Muscle layer of duodenum (tissue), 2 donors: ENCODE measurements around the gene EPHA2.

Source experiments
- H3K27ac ChIP-seq: one replicate; pipeline ENCODE4 v1.7.0; 2013; ENCODE audit warnings: mild to moderate bottlenecking, low read length
- H3K27me3 ChIP-seq: one replicate; pipeline ENCODE4 v1.7.0; 2013; ENCODE audit warnings: low read depth, mild to moderate bottlenecking, control low read depth, low read length
- H3K36me3 ChIP-seq, 2 donors: one replicate each; pipeline ENCODE4 v1.7.0; 2013; ENCODE audit warnings: low read length in 2 of 2, control low read depth in 1 of 2, mild to moderate bottlenecking in 1 of 2; ENCODE audit not compliant: insufficient read depth in 2 of 2, control insufficient read depth in 1 of 2
- H3K4me1 ChIP-seq, 2 donors: one replicate each; pipeline ENCODE4 v1.7.0; 2013; ENCODE audit warnings: low read length in 2 of 2, mild to moderate bottlenecking in 2 of 2, control low read depth in 1 of 2, moderate library complexity in 1 of 2; ENCODE audit not compliant: insufficient read depth in 2 of 2, control insufficient read depth in 1 of 2
- H3K4me3 ChIP-seq, 2 donors: one replicate each; pipeline ENCODE4 v1.7.0; 2013; ENCODE audit warnings: low read length in 2 of 2, low read depth in 1 of 2, mild to moderate bottlenecking in 1 of 2
- H3K9me3 ChIP-seq, 2 donors: one replicate each; pipeline ENCODE4 v1.7.0; 2013; ENCODE audit warnings: low read length in 2 of 2, control low read depth in 1 of 2, mild to moderate bottlenecking in 1 of 2; ENCODE audit not compliant: control insufficient read depth in 1 of 2
- donor health status: healthy.

EPHA2 gene

DNA sequence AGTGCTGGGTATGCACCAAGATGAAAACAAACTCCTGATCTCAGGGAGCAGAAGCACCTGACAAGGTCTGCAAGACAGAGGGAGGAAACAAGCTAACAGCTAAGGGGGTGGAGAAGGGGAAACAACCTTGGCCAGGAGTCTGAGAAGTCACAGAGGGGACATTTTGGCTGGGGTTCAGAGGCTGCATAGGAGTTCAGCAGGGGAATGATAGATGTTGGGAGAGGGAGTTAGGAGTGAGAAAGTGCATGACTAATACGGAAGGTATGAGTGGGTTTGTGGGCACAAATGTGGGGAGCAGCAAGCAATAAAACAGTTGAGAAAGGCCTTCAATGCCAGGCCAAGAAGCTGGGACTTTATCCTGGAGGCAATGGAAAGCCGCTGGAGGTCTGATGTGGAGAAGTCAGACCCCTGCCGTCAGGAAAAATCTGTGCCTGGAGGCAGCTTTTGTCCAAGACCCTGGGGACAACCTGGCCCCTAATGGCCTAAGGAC lies 16.4 kb downstream of the EPHA2 start:
- Histone ChIP-seq H3K36me3 (peaks cover 0 to 22% of the 10 kb centered on the region in 2 donors), H3K9me3 (no peaks in the 10 kb centered on the region), H3K4me1 (peaks cover 0 to 20% of the 10 kb centered on the region in 2 donors), H3K4me3 (no peak overlapping the region), H3K27ac (no peak overlapping the region), H3K27me3 (no peaks in the 10 kb centered on the region)

DNA sequence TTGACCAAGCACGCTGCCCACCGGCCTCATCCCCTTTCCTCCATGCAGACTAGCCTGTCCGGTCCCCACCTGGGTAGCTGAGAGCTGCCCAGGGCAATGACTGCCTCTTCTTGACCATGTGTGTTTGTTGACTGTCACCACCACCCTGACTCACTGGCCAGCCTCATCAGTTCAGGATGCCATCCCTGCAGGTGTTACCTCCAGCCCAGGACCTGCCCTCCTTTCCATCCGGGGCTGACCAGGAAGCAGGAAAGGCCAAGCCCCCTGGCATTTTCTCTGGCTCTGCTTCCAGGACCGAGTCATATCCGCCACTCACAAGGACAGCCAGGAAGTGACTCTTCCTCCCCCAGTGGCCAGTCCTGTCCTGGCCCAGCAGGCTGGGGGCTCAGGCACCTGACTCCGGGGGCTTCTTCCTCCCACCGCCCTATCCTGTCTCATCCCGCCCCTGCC lies 17.1 kb downstream of the EPHA2 start:
- H3K4me3 ChIP-seq = no peak overlapping the region
- no peak overlapping the region for H3K27ac ChIP-seq
- H3K9me3 ChIP-seq = no peaks in the 10 kb centered on the region
- H3K4me1 ChIP-seq = peaks cover 0 to 16% of the 10 kb centered on the region in 2 donors
- H3K27me3 ChIP-seq = no peaks in the 10 kb centered on the region
- H3K36me3 ChIP-seq = peaks cover 0 to 28% of the 10 kb centered on the region in 2 donors

DNA sequence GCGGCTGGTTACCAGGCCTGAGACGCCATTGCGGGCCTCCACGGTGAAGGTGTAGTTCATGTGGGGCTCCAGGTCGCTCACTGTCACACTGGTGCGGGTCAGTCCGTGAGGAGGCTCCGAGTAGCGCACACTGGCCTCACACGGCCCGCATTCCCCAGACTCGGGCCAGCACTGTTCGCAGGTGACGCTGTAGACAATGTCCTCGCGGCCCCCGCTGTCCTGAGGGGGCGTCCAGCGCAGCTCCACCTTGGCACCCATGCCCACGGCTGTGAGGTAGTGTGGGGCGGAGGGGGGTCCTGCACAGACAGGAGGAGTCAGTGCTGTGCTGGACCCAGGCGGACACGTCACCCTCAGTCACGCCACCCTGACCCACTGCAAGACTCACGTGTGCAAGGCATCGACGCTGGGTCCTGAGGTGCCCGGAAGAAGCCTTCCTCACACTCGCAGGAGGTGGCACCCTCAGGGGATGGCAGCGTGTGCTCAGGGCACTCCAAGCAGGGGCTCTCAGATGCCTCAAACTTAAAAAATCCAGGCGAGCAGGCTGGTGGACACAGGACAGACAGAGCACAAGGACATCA lies 17.9 kb downstream of the EPHA2 start:
- H3K36me3 ChIP-seq = peaks cover 0 to 36% of the 10 kb centered on the region in 2 donors
- H3K27me3 ChIP-seq = no peaks in the 10 kb centered on the region
- no peak overlapping the region for H3K4me3 ChIP-seq
- H3K4me1 ChIP-seq = peaks cover 0 to 16% of the 10 kb centered on the region in 2 donors
- H3K9me3 ChIP-seq = no peaks in the 10 kb centered on the region
- no peak overlapping the region for H3K27ac ChIP-seq

DNA sequence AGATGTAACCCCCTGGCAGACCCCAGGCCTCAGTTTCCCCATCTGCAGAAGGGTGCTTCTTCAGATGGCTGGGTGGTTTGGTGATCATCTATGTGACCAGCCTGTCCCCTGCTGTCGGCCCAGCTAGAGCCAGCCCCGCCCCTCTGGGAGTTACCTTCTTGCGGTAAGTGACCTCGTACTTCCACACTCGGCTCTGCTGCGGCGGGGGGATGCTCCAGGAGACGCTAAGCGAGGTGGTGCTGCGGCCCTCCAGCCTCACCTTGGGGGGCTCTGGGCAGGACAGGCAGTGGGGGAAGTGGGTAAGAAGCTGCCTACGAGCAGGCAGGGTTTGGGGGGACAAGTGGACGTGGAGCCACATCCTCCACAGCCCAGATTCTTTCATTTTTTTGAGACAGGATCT lies 20.4 kb downstream of the EPHA2 start:
- H3K27ac ChIP-seq = no peak overlapping the region
- H3K4me1 ChIP-seq = peaks cover 0 to 6% of the 10 kb centered on the region in 2 donors
- no peaks in the 10 kb centered on the region for H3K9me3 ChIP-seq
- no peaks in the 10 kb centered on the region for H3K27me3 ChIP-seq
- H3K4me3 ChIP-seq = no peak overlapping the region
- H3K36me3 ChIP-seq = peaks cover 3 to 57% of the 10 kb centered on the region in 2 donors

DNA sequence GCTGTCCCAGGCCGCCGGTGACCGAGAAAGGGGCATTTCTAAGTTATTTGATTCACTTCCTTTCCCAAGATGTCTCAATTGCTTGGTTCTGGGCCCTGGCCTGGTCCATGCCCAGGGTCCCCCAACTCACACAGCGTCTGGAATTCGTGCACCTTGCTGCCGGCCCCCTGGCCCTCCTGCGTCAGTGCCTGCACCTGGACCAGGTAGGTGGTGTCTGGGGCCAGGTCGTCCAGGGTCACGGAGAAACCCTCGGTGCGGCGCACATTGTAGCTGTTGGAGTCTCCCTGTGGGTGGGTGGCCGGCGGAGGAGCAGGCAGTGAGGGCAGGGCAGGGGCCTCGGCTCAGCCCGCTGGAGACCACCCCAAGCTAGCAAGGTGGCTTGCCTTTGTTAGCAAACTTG lies 21.0 kb downstream of the EPHA2 start:
- H3K4me3 ChIP-seq = no peak overlapping the region
- no peaks in the 10 kb centered on the region for H3K27me3 ChIP-seq
- peaks cover 0 to 6% of the 10 kb centered on the region in 2 donors for H3K4me1 ChIP-seq
- H3K9me3 ChIP-seq = no peaks in the 10 kb centered on the region
- H3K36me3 ChIP-seq = peaks cover 3 to 63% of the 10 kb centered on the region in 2 donors
- no peak overlapping the region for H3K27ac ChIP-seq

GRCh38 chr1:16134066-16134801 lies 21.6 kb downstream of the EPHA2 start:
- H3K4me3 ChIP-seq = no peak overlapping the region
- H3K9me3 ChIP-seq = no peaks in the 10 kb centered on the region
- H3K27ac ChIP-seq = no peak overlapping the region
- peaks cover 3 to 70% of the 10 kb centered on the region in 2 donors for H3K36me3 ChIP-seq
- peaks cover 0 to under 1% of the 10 kb centered on the region in 2 donors for H3K4me1 ChIP-seq
- H3K27me3 ChIP-seq = no peaks in the 10 kb centered on the region

DNA sequence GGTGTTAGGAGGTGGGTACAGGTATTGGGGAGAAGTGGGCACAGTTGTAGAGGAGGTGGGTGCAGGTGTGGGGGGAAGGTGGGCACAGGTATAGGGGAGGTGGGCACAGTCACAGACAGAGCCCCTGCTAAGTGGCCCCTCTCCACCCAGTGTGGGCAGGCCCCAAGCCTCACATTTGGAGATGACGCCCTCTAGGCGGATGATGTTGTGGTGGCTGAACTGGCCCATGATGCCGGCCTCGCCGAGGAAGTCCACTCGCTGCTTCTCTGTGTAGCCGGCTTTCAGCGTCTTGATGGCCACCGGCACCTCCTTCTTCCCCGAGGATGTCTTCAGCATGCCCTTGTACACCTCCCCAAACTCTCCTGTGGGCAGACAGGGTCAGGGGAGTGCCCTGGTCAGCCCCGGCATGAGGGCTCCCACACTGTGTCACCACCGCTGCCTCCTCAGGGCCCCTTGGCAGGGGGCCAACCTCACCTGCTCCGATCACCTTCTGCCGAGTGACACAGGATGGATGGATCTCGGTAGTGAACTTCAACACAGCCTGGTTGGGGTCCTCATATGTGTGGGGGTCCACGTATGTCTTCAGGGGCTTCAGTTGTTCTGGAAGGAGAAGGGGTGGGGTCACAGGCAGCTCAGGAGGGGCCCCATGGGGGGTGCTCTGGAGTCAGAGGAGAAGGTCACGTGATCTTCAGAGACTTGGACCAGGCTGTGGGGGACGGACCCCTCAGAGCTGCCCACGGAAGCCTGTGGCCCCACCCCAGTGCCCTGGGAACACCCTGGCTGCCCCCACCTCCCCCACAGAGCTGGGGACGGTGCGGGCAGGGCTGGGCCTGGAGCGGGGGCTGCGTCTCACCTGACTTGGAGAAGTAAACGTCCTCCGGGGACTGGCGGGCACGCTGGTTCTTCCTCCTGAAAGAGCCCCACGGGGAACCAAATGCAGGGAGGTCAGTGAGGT lies 22.6 kb downstream of the EPHA2 start:
- no peaks in the 10 kb centered on the region for H3K27me3 ChIP-seq
- H3K4me3 ChIP-seq = no peak overlapping the region
- H3K27ac ChIP-seq = no peak overlapping the region
- no peaks in the 10 kb centered on the region for H3K4me1 ChIP-seq
- H3K9me3 ChIP-seq = no peaks in the 10 kb centered on the region
- peaks cover 8 to 74% of the 10 kb centered on the region in 2 donors for H3K36me3 ChIP-seq

GRCh38 chr1:16132325-16132785 lies 23.5 kb downstream of the EPHA2 start:
- Histone ChIP-seq H3K9me3 (no peaks in the 10 kb centered on the region), H3K36me3 (peaks cover 8 to 72% of the 10 kb centered on the region in 2 donors)

DNA sequence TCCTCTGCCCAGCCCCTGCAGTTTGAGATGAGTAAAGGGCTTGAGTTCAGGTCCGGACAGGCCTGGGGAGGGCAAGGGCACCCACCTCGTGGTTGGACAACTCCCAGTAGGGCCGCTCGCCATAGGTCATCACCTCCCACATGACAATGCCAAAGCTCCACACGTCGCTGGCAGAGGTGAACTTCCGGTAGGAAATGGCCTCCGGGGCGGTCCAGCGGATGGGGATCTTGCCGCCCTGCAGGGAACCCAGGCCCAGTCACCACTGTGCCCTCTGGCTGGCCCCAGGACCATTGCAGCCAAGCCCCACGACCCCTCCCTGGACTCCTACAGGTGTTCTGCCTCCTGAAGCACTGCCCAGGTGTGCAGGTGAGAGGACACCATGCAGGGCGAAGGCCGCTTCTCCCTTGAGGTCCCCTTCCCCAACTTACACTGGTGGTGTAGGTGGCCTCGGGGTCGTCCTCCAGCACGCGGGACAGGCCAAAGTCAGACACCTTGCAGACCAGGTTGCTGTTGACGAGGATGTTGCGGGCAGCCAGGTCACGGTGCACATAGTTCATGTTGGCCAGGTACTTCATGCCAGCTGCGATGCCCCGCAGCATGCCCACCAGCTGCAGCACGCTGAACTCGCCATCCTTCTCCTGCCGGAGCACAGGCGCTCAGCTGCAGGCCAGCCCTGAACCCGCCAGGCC lies 24.1 kb downstream of the EPHA2 start:
- H3K27ac ChIP-seq = no peak overlapping the region
- H3K4me1 ChIP-seq = no peaks in the 10 kb centered on the region
- H3K4me3 ChIP-seq = no peak overlapping the region
- no peaks in the 10 kb centered on the region for H3K9me3 ChIP-seq
- peaks cover 8 to 77% of the 10 kb centered on the region in 2 donors for H3K36me3 ChIP-seq
- H3K27me3 ChIP-seq = no peaks in the 10 kb centered on the region

More at GRCh38 chr1:16132325-16132785, 23.5 kb downstream of the EPHA2 start:
- no peak overlapping the region for H3K4me3 ChIP-seq
- no peaks in the 10 kb centered on the region for H3K4me1 ChIP-seq
- no peak overlapping the region for H3K27ac ChIP-seq
- H3K27me3 ChIP-seq = no peaks in the 10 kb centered on the region

DNA sequence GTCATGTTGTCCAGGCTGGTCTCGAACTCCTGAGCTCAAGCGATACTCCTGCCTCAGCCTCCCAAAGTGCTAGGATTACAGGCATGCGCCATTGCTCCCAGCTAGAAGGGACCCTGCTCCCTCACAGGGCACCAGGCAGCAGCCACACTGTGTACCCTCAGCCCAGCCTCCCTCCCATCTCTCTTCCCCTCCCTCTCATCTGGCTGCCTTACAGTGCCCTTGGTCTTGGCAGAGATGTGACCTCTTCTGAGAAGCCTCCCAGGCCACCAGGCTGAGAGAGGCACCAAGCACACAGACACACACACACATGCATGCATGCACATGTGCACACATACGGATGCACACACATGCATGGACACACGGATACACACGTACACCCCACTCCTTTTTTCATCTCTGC lies 25.0 kb downstream of the EPHA2 start:
- Histone ChIP-seq H3K4me1 (no peaks in the 10 kb centered on the region), H3K27me3 (no peaks in the 10 kb centered on the region), H3K36me3 (peaks cover 8 to 78% of the 10 kb centered on the region in 2 donors), H3K27ac (no peak overlapping the region), H3K4me3 (no peak overlapping the region), H3K9me3 (no peaks in the 10 kb centered on the region)
